Measurements from ENCODE around the gene RAD51C.

GRCh38 chr17:58763263-58763662 is 70.9 kb downstream of the RAD51C start:
- TF ChIP-seq POLR2AphosphoS5 (IDR thresholded peaks at IDR 0.05; ENCODE audit: borderline replicate concordance, low read depth, low read length), result no peak
- no peak for TF ChIP-seq EZH2 (IDR thresholded peaks at IDR 0.05)
- no peak for TF ChIP-seq FOXP2 (optimal IDR thresholded peaks at IDR 0.05; ENCODE audit: control extremely low read depth, extremely low read length, insufficient read depth)

All from SK-N-MC (cell line).